GM18499 (cell line): ENCODE data around the gene ANKRD44.
"Not testable (repeated sequence)": the region's sequence is repeated elsewhere in the genome, so short reads cannot be mapped to it uniquely, and the experiment has no call there.

Source experiments
- ATAC-seq: cut with Tn5 transposase; IDR thresholded peaks from one replicate; pipeline ENCODE4 v1.9.1; 2021; ENCODE audit warnings: moderate number of reproducible peaks; ENCODE audit not compliant: insufficient read depth, unreplicated experiment

Gene ANKRD44

GRCh38 chr2:197011801-197012641, 298.6 kb downstream of the ANKRD44 start:
- no peak for ATAC-seq

GRCh38 chr2:197011021-197011417, 299.6 kb downstream of the ANKRD44 start:
- no peak for ATAC-seq

DNA sequence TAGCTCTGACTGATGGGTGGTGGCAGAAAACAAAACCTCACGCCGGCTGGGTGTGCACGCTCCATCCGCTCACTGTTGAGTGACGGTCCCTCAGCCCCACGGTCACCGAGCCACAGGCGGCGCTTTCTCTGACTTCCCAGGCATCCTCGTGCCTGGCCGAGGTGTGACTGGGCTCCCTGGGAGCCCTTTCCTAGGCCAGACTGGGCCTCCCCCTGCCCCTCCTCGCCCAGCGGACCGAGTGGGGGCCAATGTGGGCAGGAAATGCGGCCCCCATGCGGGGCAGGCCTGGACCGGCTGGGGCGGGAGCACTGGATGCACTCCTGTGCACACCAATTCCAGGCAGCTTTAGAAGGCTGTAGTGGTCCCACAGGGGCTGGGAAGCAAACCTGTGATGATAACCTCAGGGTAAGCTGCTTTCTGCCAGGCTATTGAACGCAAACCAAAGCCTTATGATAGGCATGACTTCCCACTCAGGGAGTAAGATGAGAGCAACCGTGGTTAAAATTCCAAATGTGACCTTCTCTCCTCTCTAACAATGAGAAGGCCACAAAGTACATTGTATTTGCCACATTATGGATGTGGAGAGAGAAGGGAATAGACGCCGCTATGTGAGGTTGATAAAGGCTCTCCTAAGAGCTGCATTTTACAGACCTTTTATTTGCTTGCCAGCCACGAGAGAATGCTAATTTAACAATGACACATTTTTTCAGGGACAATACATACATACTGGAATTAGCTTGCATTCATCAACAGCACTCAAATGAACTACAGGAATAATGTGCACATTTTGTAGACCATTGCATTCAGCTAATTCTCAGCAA, 300.2 kb downstream of the ANKRD44 start:
- no peak for ATAC-seq

- ATAC-seq = not testable (repeated sequence)
Measured at GRCh38 chr2:197008741-197009341, 301.7 kb downstream of the ANKRD44 start.

GRCh38 chr2:197007716-197008628, 302.6 kb downstream of the ANKRD44 start:
- no peak for ATAC-seq

- no peak for ATAC-seq
Measured at GRCh38 chr2:197001921-197002320, 308.7 kb downstream of the ANKRD44 start.

DNA sequence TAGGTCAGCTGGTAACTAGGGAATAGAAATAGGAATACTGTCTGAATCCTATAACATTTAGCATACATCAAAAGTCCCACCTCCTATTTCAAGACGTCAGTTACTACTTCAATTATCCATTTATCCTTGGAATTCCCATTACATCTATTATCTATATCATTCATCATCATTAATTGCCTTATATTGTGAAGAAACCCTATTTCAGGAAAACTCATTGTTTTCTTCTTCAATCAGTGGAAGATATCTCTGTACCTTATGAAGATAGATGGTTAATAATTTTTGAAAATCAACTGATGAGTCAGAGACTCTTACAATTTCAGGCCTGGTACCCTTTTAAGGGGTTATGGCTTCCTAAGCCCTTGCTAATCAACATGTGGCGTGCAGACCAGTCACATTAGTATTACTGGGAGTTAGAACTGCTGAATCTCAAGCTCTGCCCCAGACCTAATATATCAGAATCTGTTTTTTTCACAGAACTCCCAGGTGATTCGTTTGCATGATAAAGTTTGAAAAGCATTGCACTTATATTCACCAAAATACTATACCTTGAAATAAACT, 314.7 kb downstream of the ANKRD44 start:
- ATAC-seq = no peak

DNA sequence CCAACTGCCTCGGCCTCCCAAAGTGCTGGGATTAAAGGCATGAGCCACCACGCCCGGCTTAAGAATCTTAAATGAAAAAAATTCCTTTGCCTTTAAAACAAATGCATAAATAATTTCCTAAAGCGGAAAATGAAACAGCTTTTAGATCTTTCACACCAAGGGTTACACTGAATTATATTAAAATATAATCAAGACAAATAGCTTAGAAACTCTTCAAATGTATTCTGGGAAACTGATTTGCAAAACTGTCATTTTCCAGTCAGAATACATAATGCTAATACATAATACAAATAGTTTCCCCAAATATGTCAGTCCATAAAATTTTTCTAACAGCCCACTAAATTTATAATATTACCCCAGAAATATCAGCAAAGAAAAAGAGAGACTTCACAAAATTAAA, 315.8 kb downstream of the ANKRD44 start:
- ATAC-seq = no peak

DNA sequence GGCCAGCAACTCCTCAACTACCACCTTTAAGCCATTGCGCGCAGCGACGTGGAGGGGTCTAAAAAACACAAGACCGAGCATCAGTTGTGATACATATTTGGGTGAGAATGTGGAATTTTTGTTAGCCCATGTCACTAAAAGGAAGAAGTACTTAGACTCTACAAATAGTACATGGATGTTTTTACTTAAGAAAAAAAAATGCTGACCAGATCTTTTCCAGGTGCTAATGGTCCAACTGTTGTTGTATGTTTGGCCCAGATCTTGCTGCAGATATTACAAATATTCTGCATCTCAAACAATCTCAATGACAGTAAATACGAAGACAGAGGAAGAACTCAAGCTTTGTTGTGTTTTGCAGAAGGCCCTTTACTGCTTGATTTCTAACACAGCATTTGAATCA, 317.0 kb downstream of the ANKRD44 start:
- no peak for ATAC-seq

- no peak for ATAC-seq
Measured at GRCh38 chr2:196992466-196992865, 318.1 kb downstream of the ANKRD44 start.

DNA sequence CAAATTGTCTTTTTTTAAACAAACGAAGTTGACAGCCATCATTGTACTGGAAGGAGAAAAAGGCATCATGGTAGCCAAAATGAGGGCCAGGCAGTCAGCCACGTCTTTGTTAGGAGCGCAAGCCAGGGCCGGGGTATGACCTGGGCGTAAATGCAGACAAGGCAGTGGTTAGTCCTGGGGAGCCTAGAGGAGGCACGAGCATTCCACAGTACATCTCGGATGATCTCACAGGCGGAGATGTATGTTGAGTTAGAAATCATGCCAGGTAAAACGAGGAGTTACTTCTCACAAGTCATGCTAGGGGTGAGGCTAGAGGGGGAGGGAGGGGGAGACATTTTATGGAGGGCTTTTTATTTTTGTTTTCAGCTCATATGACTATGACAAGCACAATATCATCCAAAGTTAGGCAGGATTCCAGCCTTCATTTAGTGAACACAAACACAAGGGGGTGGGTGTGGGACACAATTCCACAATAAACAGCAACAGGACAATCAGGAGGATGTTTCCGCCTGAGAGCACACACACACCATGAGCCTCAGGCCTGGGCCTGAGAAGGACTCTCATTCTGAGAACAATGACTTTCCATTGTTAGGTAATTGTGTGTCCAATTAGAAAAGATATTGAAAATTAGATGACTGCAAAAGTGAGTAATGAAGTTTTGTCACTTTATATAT, 319.7 kb downstream of the ANKRD44 start:
- no peak for ATAC-seq

- ATAC-seq = no peak
Measured at GRCh38 chr2:196990092-196990491, 320.5 kb downstream of the ANKRD44 start.

- ATAC-seq = no peak
Measured at GRCh38 chr2:196989496-196989895, 321.1 kb downstream of the ANKRD44 start.

DNA sequence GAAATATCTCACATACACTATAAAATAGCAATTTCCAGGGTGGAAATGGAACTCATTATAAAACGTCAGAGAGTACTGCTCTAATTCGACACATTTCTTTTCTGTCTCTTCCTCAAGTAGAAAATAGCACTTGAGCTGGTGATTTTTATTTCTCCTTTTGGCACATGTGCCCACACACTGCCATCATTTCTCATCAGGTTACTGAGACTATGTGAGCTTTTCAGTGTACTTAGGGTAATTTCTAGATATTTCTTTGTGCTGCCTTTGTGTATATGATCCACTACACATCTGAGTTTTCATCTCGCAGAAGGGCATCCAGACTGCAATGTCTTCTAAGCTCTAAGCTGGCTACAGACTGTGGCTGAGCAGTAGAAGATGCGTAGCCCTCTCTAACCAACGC, 321.9 kb downstream of the ANKRD44 start:
- no peak for ATAC-seq

GRCh38 chr2:196987649-196988364, 322.8 kb downstream of the ANKRD44 start:
- ATAC-seq = peak; percentile 54

- ATAC-seq = no peak
Measured at GRCh38 chr2:196987298-196987648, 323.3 kb downstream of the ANKRD44 start.

DNA sequence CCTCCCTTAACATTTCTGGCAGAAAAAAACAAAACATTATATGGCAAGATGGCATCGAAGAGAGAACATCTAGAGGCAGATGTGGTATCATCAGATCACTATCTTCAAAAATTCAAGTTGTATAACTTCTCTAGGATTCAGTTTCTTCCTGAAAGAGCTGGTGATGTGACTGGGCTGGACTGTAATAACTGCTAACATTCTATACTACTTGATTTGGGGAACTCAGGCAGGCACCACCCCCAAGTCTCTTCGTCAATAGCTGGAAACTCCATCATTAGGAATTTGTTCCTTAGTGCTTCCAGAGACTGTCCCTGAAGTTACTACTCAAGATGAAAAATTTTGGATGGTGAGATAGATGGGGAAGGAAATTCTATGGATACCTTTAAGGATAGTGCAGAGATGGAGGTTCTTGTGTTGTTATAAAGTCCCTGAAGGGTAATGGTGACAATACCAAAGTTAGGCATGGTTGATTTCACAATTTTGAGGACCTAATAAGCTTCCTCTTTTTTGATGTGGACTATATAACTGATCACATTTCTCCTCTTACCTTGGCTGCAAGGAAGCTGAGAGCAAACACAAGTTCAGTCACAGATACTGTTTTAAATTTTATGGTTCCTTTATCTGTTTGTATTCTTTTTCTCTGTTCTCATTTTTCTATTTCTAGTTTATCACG, 324.9 kb downstream of the ANKRD44 start:
- no peak for ATAC-seq

GRCh38 chr2:196984903-196985302, 325.7 kb downstream of the ANKRD44 start:
- ATAC-seq = no peak
